Pancreas (tissue), 10 donors: Measurements from ENCODE around the gene CDKAL1. TPM values are rescaled to one million over a fixed set of nuclear protein-coding genes. Genes with fewer than 3 reads are reported as not detected.
A peak's percentile ranks its signal among the peaks of the same experiment; 100 is the strongest.
"Not testable (repeated sequence)": the region's sequence is repeated elsewhere in the genome, so short reads cannot be mapped to it uniquely, and the experiment has no call there.

Source experiments
- ATAC-seq, 4 donors: fragments of 200-7000 bp; cut with Tn5 transposase; one replicate each; pipeline versions ENCODE4 v1.8.0 to v1.9.1; 2020; ENCODE audit warnings: mild to moderate bottlenecking in 4 of 4, moderate library complexity in 4 of 4
- DNase-seq, 6 donors: peaks; one replicate each; pipeline ENCODE4 v3.0.0-alpha.2; 2020
- FAIRE-seq: peaks from 2 replicates; lab custom pipeline; 2012; peaks lifted over from hg19 to GRCh38; lab: Jason Lieb, UNC
- H3K27ac ChIP-seq, 4 donors: fragments of 200-600 bp; sonication (generic); 1 replicate in 3 of 4; 2 replicates in 1 of 4; pipeline versions ENCODE4 v1.5.0 to v1.8.0; 2020
- H3K27me3 ChIP-seq, 4 donors: fragments of 200-600 bp; one replicate each; pipeline ENCODE4 v1.8.0; 2021
- H3K36me3 ChIP-seq, 3 donors: fragments of 200-600 bp; sonication (generic) in 1 of 3; one replicate each; pipeline versions ENCODE4 v1.5.0 to v1.8.0; 2020 to 2021
- H3K4me1 ChIP-seq, 3 donors: fragments of 200-600 bp; one replicate each; pipeline ENCODE4 v1.8.0; 2021
- H3K4me3 ChIP-seq, 4 donors: fragments of 200-600 bp; sonication (generic) in 2 of 4; one replicate each; pipeline versions ENCODE4 v1.5.0 to v1.8.0; 2020 to 2021
- H3K9me3 ChIP-seq, 4 donors: fragments of 200-600 bp; one replicate each; pipeline ENCODE4 v1.8.0; 2021
- whole genome bisulfite sequencing, 2 donors: extraction: QIAGEN DNeasy Blood & Tissue Kit; methylation state at CpG; one replicate each; pipeline ENCODE4 v1.1.7; 2013; 5-methylcytosine and 5-hydroxymethylcytosine counted together
- intact Hi-C, 3 donors: fragments of 100-400 bp; cut with DNase I; formaldehyde crosslinking; loops; one replicate each; pipeline versions ENCODE4 v1.11.1 to v1.14.2; 2022
- polyA plus RNA-seq, 2 donors: library from polyadenylated mRNA; stranded (reverse); fragments of 200-250 nt; gene quantifications; one replicate each; pipeline ENCODE4 v1.2.3, GENCODE V29; 2013
- total RNA-seq, 6 donors: library from RNA; stranded (reverse); fragmentation: NEBNext Ultra II Directional in 4 of 6; extraction: Animal tissue kit (Norgen Biotek cat#: 25700) in 4 of 6; gene quantifications; one replicate each; pipeline versions ENCODE4 v1.2.1 to v1.2.4, GENCODE V29; 2021 to 2023
- TF ChIP-seq, protein P1 (sequence below), 4 donors: fragments of 200-600 bp; sonication (generic) in 3 of 4; IDR thresholded peaks; one replicate each; pipeline versions ENCODE4 v1.5.0 to v1.8.0; 2021; ENCODE audit warnings: antibody characterized with exemption in 4 of 4
- donor health status: healthy with polysubstance abuse.
- donor health status: DM: no; HTN: no; CAD: no; lungs with moderate emphysema.
- donor health status: DM: no; HTN: no; CAD: no.
- donor health status: control.
- donor health status: control.
- donor health status: Bipolar disorder and iron deficiency.
- donor health status: DM: yes; HTN: yes; CAD: no.
- donor health status: DM: no; HTN: no; CAD: no.
- donor health status: DM: no; HTN: no; CAD: no.
- donor health status: DM: yes; HTN: yes; CAD: no.

CDKAL1 gene
- total and polyA plus RNA-seq, 8 donors: 3.3 to 11.7 (median 8.2) TPM

DNA sequence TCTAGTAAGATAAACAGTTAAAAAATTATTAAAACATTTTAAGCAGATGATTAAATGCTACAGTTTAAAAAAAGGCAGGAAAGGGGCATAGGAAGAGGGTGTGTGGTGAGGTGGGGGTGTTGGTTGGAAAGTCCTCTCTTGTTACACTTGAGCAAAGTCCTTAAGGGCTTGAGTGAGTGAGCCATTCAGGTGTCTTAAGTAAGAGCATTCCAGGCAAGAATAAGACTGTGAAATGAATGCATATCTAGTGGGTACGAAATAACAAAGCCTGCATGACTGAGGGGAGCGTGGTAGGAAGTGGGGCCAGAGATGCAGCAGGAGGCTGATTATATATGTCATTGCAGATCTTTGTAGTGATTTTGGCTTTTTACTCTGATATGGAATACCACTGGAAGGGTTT, 5.1 kb downstream of the CDKAL1 start:
- H3K4me1 ChIP-seq: peaks cover 6 to 14% (median 8%) of the 10 kb centered on the region in 3 donors
- H3K27me3 ChIP-seq: no peaks in the 10 kb centered on the region
- DNase-seq (no peak), ATAC-seq (no peak), FAIRE-seq (no peak)
- no peak overlapping the region for H3K4me3 ChIP-seq
- H3K9me3 ChIP-seq: no peaks in the 10 kb centered on the region
- no peak overlapping the region for H3K27ac ChIP-seq
- intact Hi-C loops: no loop called here
- 95 to 100% methylated on average over 2 of the region's 2 CpGs for WGBS, 2 donors
- TF ChIP-seq, protein P1, sequence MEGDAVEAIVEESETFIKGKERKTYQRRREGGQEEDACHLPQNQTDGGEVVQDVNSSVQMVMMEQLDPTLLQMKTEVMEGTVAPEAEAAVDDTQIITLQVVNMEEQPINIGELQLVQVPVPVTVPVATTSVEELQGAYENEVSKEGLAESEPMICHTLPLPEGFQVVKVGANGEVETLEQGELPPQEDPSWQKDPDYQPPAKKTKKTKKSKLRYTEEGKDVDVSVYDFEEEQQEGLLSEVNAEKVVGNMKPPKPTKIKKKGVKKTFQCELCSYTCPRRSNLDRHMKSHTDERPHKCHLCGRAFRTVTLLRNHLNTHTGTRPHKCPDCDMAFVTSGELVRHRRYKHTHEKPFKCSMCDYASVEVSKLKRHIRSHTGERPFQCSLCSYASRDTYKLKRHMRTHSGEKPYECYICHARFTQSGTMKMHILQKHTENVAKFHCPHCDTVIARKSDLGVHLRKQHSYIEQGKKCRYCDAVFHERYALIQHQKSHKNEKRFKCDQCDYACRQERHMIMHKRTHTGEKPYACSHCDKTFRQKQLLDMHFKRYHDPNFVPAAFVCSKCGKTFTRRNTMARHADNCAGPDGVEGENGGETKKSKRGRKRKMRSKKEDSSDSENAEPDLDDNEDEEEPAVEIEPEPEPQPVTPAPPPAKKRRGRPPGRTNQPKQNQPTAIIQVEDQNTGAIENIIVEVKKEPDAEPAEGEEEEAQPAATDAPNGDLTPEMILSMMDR (IDR thresholded peaks at IDR 0.05): no peak
- no peaks in the 10 kb centered on the region for H3K36me3 ChIP-seq

DNA sequence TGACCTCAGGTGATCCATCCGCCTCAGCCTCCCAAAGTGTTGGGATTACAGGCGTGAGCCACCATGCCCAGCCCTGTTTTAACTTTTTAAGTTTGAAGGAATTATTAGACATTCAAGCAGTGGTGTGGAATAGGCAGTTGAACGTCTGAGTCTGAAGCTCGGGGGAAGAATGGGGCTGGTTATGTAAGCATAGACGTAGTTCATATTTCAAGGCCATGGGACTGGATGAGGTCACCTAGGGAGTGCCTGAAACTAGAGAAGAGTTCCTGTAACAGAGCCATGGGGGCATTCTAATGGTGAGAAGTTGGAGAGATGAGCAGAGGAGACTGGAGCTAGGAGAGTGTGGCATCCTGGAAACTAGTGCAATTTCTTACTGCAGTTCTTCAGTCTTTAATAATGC, 6.4 kb downstream of the CDKAL1 start:
- ATAC-seq: peak; percentile 46 to 68 (median 54)
- 61 to 67% methylated on average over 5 of the region's 5 CpGs for WGBS, 2 donors

DNA sequence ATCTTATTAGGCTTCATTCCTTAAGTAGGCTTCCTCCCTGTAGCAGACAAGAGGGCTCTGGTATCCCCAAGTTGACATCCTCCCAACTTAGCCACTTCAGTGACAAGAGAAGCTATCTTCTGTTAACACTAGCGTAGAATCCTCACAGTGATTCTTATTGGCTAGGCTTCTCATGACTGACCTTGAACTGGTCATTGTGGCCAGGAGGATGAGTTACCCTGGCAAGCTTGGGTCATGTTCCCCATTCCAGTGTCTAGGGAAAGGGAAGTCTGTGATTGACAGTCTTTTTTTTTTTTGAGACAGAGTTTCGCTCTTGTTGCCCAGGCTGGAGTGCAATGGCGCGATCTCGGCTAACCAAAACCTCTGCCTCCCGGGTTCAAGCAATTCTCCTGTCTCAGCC, 7.1 kb downstream of the CDKAL1 start:
- H3K9me3 ChIP-seq: no peaks in the 10 kb centered on the region
- FAIRE-seq (no peak), DNase-seq (no peak), ATAC-seq (no peak)
- TF ChIP-seq, protein P1 (IDR thresholded peaks at IDR 0.05): no peak
- no peak overlapping the region for H3K4me3 ChIP-seq
- no peaks in the 10 kb centered on the region for H3K27me3 ChIP-seq
- H3K36me3 ChIP-seq: no peaks in the 10 kb centered on the region
- no peak overlapping the region for H3K27ac ChIP-seq
- intact Hi-C loops: no loop called here
- 97 to 98% methylated on average over 6 of the region's 6 CpGs for WGBS, 2 donors
- peaks cover 0 to 6% (median 0%) of the 10 kb centered on the region in 3 donors for H3K4me1 ChIP-seq

More for the DNA sequence above, 6.4 kb downstream of the CDKAL1 start:
- Histone ChIP-seq H3K9me3 (no peaks in the 10 kb centered on the region), H3K36me3 (no peaks in the 10 kb centered on the region), H3K4me1 (peaks cover 0 to 8% (median 4%) of the 10 kb centered on the region in 3 donors), H3K27ac (no peak overlapping the region), H3K27me3 (no peaks in the 10 kb centered on the region), H3K4me3 (no peak overlapping the region)
- intact Hi-C loops: no loop called here
- TF ChIP-seq, protein P1 (IDR thresholded peaks at IDR 0.05): no peak
- no peak for FAIRE-seq
- DNase-seq: peak in 1 of 6 donors; percentile 10

GRCh38 chr6:20542927-20543602, 8.8 kb downstream of the CDKAL1 start:
- ATAC-seq (peak in 3 of 4 donors; percentile 29 to 64 (median 53)), DNase-seq (no peak), FAIRE-seq (no peak)
- Histone ChIP-seq H3K4me3 (no peak overlapping the region), H3K4me1 (peaks cover 0 to 6% (median 0%) of the 10 kb centered on the region in 3 donors), H3K27me3 (no peaks in the 10 kb centered on the region), H3K27ac (no peak overlapping the region), H3K36me3 (no peaks in the 10 kb centered on the region), H3K9me3 (no peaks in the 10 kb centered on the region)
- 64 to 73% methylated on average over 2 of the region's 2 CpGs for WGBS, 2 donors
- intact Hi-C loops: no loop called here
- TF ChIP-seq, protein P1 (IDR thresholded peaks at IDR 0.05): no peak

- TF ChIP-seq, protein P1 (IDR thresholded peaks at IDR 0.05): no peak
- FAIRE-seq (no peak), DNase-seq (no peak), ATAC-seq (no peak)
- Histone ChIP-seq H3K36me3 (peaks cover 0 to 20% (median 0%) of the 10 kb centered on the region in 3 donors), H3K27ac (no peak overlapping the region), H3K4me1 (no peaks in the 10 kb centered on the region), H3K9me3 (no peaks in the 10 kb centered on the region), H3K4me3 (no peak overlapping the region), H3K27me3 (no peaks in the 10 kb centered on the region)
- intact Hi-C loops: no loop called here
- 94 to 97% methylated on average over 1 of the region's 1 CpG for WGBS, 2 donors
These were observed 14.0 kb downstream of the CDKAL1 start for GRCh38 chr6:20548264-20548663.

DNA sequence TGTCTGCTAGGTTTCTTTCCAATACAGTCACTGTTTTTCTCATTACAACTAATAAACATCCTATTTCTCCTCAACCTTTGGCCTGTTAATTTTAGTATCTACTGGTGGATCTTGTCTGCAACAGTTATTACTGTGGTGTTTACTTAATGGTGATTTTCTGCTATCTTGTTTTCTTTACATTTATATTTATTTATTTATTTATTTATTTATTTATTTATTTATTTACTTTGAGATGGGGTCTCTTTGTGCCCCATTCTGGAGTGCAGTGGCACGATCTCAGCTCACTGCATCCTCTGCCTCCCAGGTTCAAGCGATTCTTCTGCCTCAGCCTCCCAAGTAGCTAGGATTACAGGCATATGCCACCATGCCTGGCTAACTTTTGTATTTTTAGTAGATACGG, 15.1 kb downstream of the CDKAL1 start:
- DNase-seq, ATAC-seq, FAIRE-seq, H3K4me3 ChIP-seq, H3K4me1 ChIP-seq, H3K27me3 ChIP-seq, H3K9me3 ChIP-seq, H3K27ac ChIP-seq, intact Hi-C loops: not testable (repeated sequence)
- 95 to 96% methylated on average over 3 of the region's 3 CpGs for WGBS, 2 donors
- H3K36me3 ChIP-seq: peaks cover 0 to 20% (median 0%) of the 10 kb centered on the region in 3 donors
